Measurements from ENCODE around the gene PCDHB14.

DNA sequence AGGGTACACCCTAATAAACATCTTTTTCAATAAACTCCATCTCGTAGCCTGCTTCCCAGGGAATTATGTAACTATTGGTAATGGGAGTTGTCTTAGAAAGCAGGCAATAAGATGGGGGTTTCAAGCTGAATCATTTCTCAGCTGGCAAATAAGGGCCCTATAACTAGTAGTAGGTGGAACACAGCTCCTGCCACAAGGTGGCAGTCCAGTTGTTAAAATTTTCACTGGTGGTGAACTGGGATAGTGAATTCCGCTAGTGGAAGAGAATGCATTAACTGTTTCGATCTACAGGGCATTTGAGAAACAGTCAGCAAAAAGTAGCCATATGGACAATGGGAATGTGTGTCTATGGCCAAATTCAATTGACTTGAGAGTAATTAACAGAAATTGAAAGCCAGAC is 49.8 kb downstream of the PCDHB14 start:
- TF ChIP-seq CTCF (optimal IDR thresholded peaks at IDR 0.05 in 1 of 3, IDR thresholded peaks at IDR 0.05 in 1 of 3, conservative IDR thresholded peaks at IDR 0.05 in 1 of 3; ENCODE audit: extremely low read depth in 1 of 3, insufficient read depth in 2 of 3, low read length in 3 of 3) (no peak), EZH2 (IDR thresholded peaks at IDR 0.05; ENCODE audit: low read length) (no peak)

All from keratinocyte (primary cell).